IMR-90 (cell line): ENCODE results near the gene KCNV2. TPM values are rescaled to one million over a fixed set of nuclear protein-coding genes. Genes with fewer than 3 reads are reported as not detected.

Experiments
- ATAC-seq: fragments of 200-7000 bp; cut with Tn5 transposase; 2 replicates; pipeline ENCODE4 v1.9.1; 2020; ENCODE audit warnings: low read depth, mild to moderate bottlenecking, moderate library complexity
- BruUV-seq: library from RNA; stranded (reverse); fragments of 400-500 nt; replicated peaks from 2 replicates; lab custom pipeline; 2021; lab: Mats Ljungman, UMichigan
- CTCF ChIA-PET: fragments of 300-600 bp; formaldehyde crosslinking; extraction: SDS; loops from one replicate; lab custom pipeline; 2021; ENCODE audit warnings: antibody characterized with exemption; lab: Yijun Ruan, JAX
- POLR2A ChIA-PET: fragments of 300-600 bp; sonication (Branson Sonifier 250); formaldehyde crosslinking; loops from one replicate; lab custom pipeline; 2022; ENCODE audit warnings: antibody characterized with exemption; ENCODE audit not compliant: unreplicated experiment; lab: Charles Lee
- DNase-seq: peaks from one replicate; pipeline ENCODE4 v3.0.0; 2013
- H2AFZ ChIP-seq: replicated peaks from 2 replicates; pipeline ENCODE3; 2013; ENCODE audit warnings: low read length, mild to moderate bottlenecking; ENCODE audit not compliant: poor library complexity
- H2AK5ac ChIP-seq: 2 replicates; pipeline ENCODE4 v1.6.1; 2013; ENCODE audit warnings: low read depth, low read length, inconsistent platforms
- H2AK9ac ChIP-seq: replicated peaks from 2 replicates; pipeline ENCODE3; 2013; ENCODE audit warnings: mild to moderate bottlenecking, low read depth, low read length, moderate library complexity; ENCODE audit not compliant: poor library complexity
- H2BK120ac ChIP-seq: 2 replicates; pipeline ENCODE4 v1.6.1; 2013; ENCODE audit warnings: low read depth, low read length, inconsistent platforms
- H2BK15ac ChIP-seq: 3 replicates; pipeline ENCODE4 v1.6.1; 2013; ENCODE audit warnings: low read depth, low read length, inconsistent platforms
- H2BK20ac ChIP-seq: 2 replicates; pipeline ENCODE4 v1.6.1; 2013; ENCODE audit warnings: low read depth, mild to moderate bottlenecking, inconsistent platforms, low read length, moderate library complexity
- H2BK5ac ChIP-seq: 2 replicates; pipeline ENCODE4 v1.6.1; 2013; ENCODE audit warnings: mild to moderate bottlenecking, low read depth, low read length, inconsistent platforms; ENCODE audit not compliant: poor library complexity, severe bottlenecking
- H3K14ac ChIP-seq: replicated peaks from 2 replicates; pipeline ENCODE4 v1.6.1; 2013; ENCODE audit warnings: low read depth, low read length, inconsistent platforms
- H3K18ac ChIP-seq: 2 replicates; pipeline ENCODE4 v1.6.1; 2013; ENCODE audit warnings: low read depth, low read length, control low read depth
- H3K23ac ChIP-seq: 2 replicates; pipeline ENCODE4 v1.6.1; 2013; ENCODE audit warnings: low read depth, low read length, inconsistent platforms
- H3K27ac ChIP-seq: 2 replicates; pipeline ENCODE4 v1.5.1; 2013; ENCODE audit warnings: mild to moderate bottlenecking, control low read depth, low read length; ENCODE audit not compliant: insufficient read depth
- H3K27me3 ChIP-seq: 2 replicates; pipeline ENCODE4 v1.6.1; 2013; ENCODE audit warnings: low read length; ENCODE audit not compliant: control insufficient read depth, insufficient read depth
- H3K36me3 ChIP-seq: 2 replicates; pipeline ENCODE4 v1.6.1; 2013; ENCODE audit warnings: low read length, mixed read lengths; ENCODE audit not compliant: control insufficient read depth, insufficient read depth
- H3K4ac ChIP-seq: 2 replicates; pipeline ENCODE4 v1.6.1; 2013; ENCODE audit warnings: low read depth, low read length, inconsistent platforms
- H3K4me1 ChIP-seq: 2 replicates; pipeline ENCODE4 v1.6.1; 2013; ENCODE audit warnings: low read length, mixed read lengths; ENCODE audit not compliant: control insufficient read depth, insufficient read depth
- H3K4me2 ChIP-seq: 2 replicates; pipeline ENCODE4 v1.6.1; 2013; ENCODE audit warnings: low read depth, mild to moderate bottlenecking, control low read depth, low read length, moderate library complexity
- H3K4me3 ChIP-seq: 2 replicates; pipeline ENCODE4 v1.5.1; 2013; ENCODE audit warnings: low read depth, mild to moderate bottlenecking, control low read depth, low read length, moderate library complexity; ENCODE audit not compliant: insufficient read depth
- H3K56ac ChIP-seq: 2 replicates; pipeline ENCODE4 v1.6.1; 2013; ENCODE audit warnings: low read length, inconsistent platforms; ENCODE audit not compliant: insufficient read depth; ENCODE audit errors: extremely low read depth
- H3K79me1 ChIP-seq, 2 experiments: 2 replicates each; pipeline ENCODE4 v1.6.1; 2013; ENCODE audit warnings: low read length in 2 of 2, inconsistent platforms in 1 of 2, low read depth in 1 of 2
- H3K9ac ChIP-seq: 2 replicates; pipeline ENCODE4 v1.6.1; 2013; ENCODE audit warnings: low read depth, low read length, control low read depth
- H3K9me1 ChIP-seq: 2 replicates; pipeline ENCODE4 v1.6.1; 2013; ENCODE audit warnings: low read length, inconsistent platforms; ENCODE audit not compliant: insufficient read depth
- H3K9me3 ChIP-seq: 2 replicates; pipeline ENCODE4 v1.6.1; 2013; ENCODE audit warnings: low read length; ENCODE audit not compliant: control insufficient read depth, insufficient read depth
- H4K20me1 ChIP-seq: 2 replicates; pipeline ENCODE4 v1.6.1; 2013; ENCODE audit warnings: low read length, inconsistent platforms; ENCODE audit not compliant: insufficient read depth
- H4K5ac ChIP-seq: 2 replicates; pipeline ENCODE4 v1.6.1; 2013; ENCODE audit warnings: mild to moderate bottlenecking, low read depth, low read length, control low read depth
- H4K8ac ChIP-seq, 2 experiments: 2 replicates each; pipeline ENCODE4 v1.6.1; 2013; ENCODE audit warnings: low read depth in 2 of 2, low read length in 2 of 2, control low read depth in 1 of 2, inconsistent platforms in 1 of 2
- H4K91ac ChIP-seq: 2 replicates; pipeline ENCODE4 v1.6.1; 2013; ENCODE audit warnings: low read depth, low read length, inconsistent platforms; ENCODE audit not compliant: insufficient read depth
- CEBPB ChIP-seq: IDR thresholded peaks from 2 replicates; pipeline ENCODE4 v1.6.1; 2012; ENCODE audit warnings: low read depth, low read length, improper control_type of control experiment
- SMC3 ChIP-seq: fragments of 150-350 bp; IDR thresholded peaks from 2 replicates; pipeline ENCODE4 v1.6.1; 2016; ENCODE audit warnings: low read depth, mild to moderate bottlenecking, antibody characterized with exemption, low read length, moderate library complexity
- dilution Hi-C: fragments of 300-500 bp; cut with HindIII; formaldehyde crosslinking; loops from one replicate; pipeline ENCODE4 v1.14.3; 2018; ENCODE audit warnings: low sequenced_read_pairs; ENCODE audit not compliant: unreplicated experiment
- in situ Hi-C: fragments of 300-500 bp; cut with MboI; formaldehyde crosslinking; loops from 3 replicates; pipeline ENCODE4 v1.14.3; 2019; ENCODE audit warnings: low sequenced_read_pairs, inconsistent platforms, mixed read lengths
- intact Hi-C: fragments of 100-400 bp; cut with micrococcal nuclease; formaldehyde crosslinking; loops from 2 replicates; pipeline ENCODE4 v1.10.0; 2022
- polyA plus RNA-seq, 3 experiments: library from polyadenylated mRNA; depleted of rRNA; stranded (reverse); fragments of >200 nt; gene quantifications; 2 replicates each; pipeline ENCODE4 v1.2.3, GENCODE V29; 2012; ENCODE audit warnings: low replicate concordance in 1 of 3
- total RNA-seq: library from RNA; depleted of rRNA; stranded (reverse); fragments of >200 nt; gene quantifications from 2 replicates; pipeline ENCODE4 v1.2.3, GENCODE V29; 2012

Gene KCNV2
- total and polyA plus RNA-seq, 2 of the 4 experiments (the other 2 are of a cell fraction) = not detected

DNA sequence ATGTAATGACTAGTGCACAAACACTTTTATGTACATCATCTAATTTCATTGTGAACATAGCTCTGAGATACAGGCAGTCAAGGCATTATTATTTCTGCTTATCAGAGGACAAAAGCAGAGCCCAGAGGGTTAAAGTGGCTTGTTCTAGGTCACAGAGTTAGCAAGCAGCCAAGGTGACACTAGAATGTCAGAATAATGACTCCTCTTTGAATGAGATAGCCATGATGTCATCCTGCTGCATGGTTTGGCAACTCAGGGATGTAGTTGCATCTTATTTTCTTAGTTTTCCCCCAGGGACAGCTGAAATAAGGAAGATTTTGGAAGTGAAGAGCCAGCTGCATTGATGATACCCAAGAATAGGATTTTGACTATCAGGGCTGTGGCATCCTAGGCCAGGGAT, 54.4 kb downstream of the KCNV2 start:
- Histone ChIP-seq H3K18ac (no peak overlapping the region; the same call in 1 of the 2 replicates), H2BK20ac (no peak overlapping the region), H3K4ac (no peak overlapping the region), H3K27me3 (no peaks in the 10 kb centered on the region), H2BK15ac (no peak overlapping the region), H3K4me3 (no peak overlapping the region), H3K79me1 (peaks cover 11 to 22% of the 10 kb centered on the region in 2 experiments), H3K4me2 (no peak overlapping the region), H4K20me1 (no peaks in the 10 kb centered on the region), H3K9me1 (peaks cover 6% of the 10 kb centered on the region; the same call in 1 of the 2 replicates), H3K27ac (no peak overlapping the region), H3K36me3 (peaks cover 24% of the 10 kb centered on the region), H4K91ac (no peak overlapping the region), H3K23ac (no peak overlapping the region), H3K56ac (no peak overlapping the region), H3K9me3 (peaks cover 3% of the 10 kb centered on the region), H3K9ac (no peak overlapping the region), H4K8ac (no peak overlapping the region), H4K5ac (no peak overlapping the region), H3K14ac (no peak overlapping the region), H2BK120ac (no peak overlapping the region), H2BK5ac (no peak overlapping the region), H2AK9ac (no peak overlapping the region), H3K4me1 (peaks cover 10% of the 10 kb centered on the region; the same call in 1 of the 2 replicates), H2AFZ (no peak overlapping the region), H2AK5ac (no peak overlapping the region)
- CTCF ChIA-PET = interaction anchor here (1.0 kb wide), 1 partner anchor 10 kb away, joined by 3 read pairs; no protein-coding TSS in a partner anchor
- peak; percentile 53 for DNase-seq
- POLR2A ChIA-PET = no interaction called here
- in situ Hi-C loops (no loop called here), dilution Hi-C loops (no loop called here), intact Hi-C loops (no loop called here)
- no TSS peak for BruUV-seq
- peak; percentile 57 for ATAC-seq
- TF ChIP-seq CEBPB (peak; percentile 81), SMC3 (no peak)
